Peyer's patch (tissue), 4 donors: Measurements from ENCODE around the gene MTIF3. TPM values are rescaled to one million over a fixed set of nuclear protein-coding genes. Genes with fewer than 3 reads are reported as not detected.

Source experiments
- DNase-seq, 3 donors: peaks; one replicate each; pipeline ENCODE4 v3.0.0-alpha.2; 2017 to 2019
- H3K27ac ChIP-seq, 4 donors: fragments of 200-600 bp; sonication (generic); one replicate each; pipeline ENCODE4 v1.5.1; 2016 to 2019
- H3K27me3 ChIP-seq, 2 donors: fragments of 200-600 bp; sonication (generic); one replicate each; pipeline ENCODE4 v1.5.1; 2019
- H3K36me3 ChIP-seq, 3 donors: fragments of 200-600 bp; sonication (generic); one replicate each; pipeline ENCODE4 v1.5.1; 2016 to 2019
- H3K4me1 ChIP-seq, 4 donors: fragments of 200-600 bp; sonication (generic); one replicate each; pipeline ENCODE4 v1.5.1; 2016 to 2019
- H3K4me3 ChIP-seq, 4 donors: fragments of 200-600 bp; sonication (generic); 1 replicate in 3 of 4; 2 replicates in 1 of 4; pipeline ENCODE4 v1.5.1; 2016 to 2019; ENCODE audit warnings: mild to moderate bottlenecking in 1 of 4
- H3K9me3 ChIP-seq, 4 donors: fragments of 200-600 bp; sonication (generic); one replicate each; pipeline ENCODE4 v1.5.1; 2016 to 2019; ENCODE audit warnings: mild to moderate bottlenecking in 1 of 4
- CTCF ChIP-seq, 6 experiments: fragments of 450-650 bp in 4 of 6; fragments of 200-600 bp in 2 of 6; sonication (generic) in 1 of 6; IDR thresholded peaks; one replicate each; pipeline ENCODE4 v1.5.1; 2017 to 2019; ENCODE audit warnings: antibody characterized with exemption in 6 of 6, mild to moderate bottlenecking in 3 of 6, moderate library complexity in 1 of 6
- POLR2A ChIP-seq, 2 donors: fragments of 450-650 bp; IDR thresholded peaks; one replicate each; pipeline ENCODE4 v1.5.1; 2017; ENCODE audit warnings: antibody characterized with exemption in 2 of 2, mild to moderate bottlenecking in 2 of 2, moderate library complexity in 2 of 2
- total RNA-seq, 4 donors: library from RNA; depleted of rRNA; stranded (reverse); fragments of >200 nt; gene quantifications; one replicate each; pipeline ENCODE4 v1.1.0, GENCODE V29; 2016

Gene MTIF3
- total RNA-seq, 4 donors from 2014 or later: 78.6 to 150 (median 86.4) TPM

GRCh38 chr13:27427641-27428040 lies 22.7 kb downstream of the MTIF3 start:
- TF ChIP-seq POLR2A (IDR thresholded peaks at IDR 0.05): no peak
- Histone ChIP-seq H3K4me3 (peak overlapping the region in 1 of 4 donors; percentile 8), H3K27me3 (no peaks in the 10 kb centered on the region), H3K27ac (peak overlapping the region; percentile 82 to 94 (median 84)), H3K4me1 (peaks cover 0 to 28% (median 3%) of the 10 kb centered on the region in 4 donors), H3K36me3 (peaks cover 0 to 41% (median 0%) of the 10 kb centered on the region in 3 donors), H3K9me3 (no peaks in the 10 kb centered on the region)
- no peak for DNase-seq

- Histone ChIP-seq H3K27me3 (no peaks in the 10 kb centered on the region), H3K4me3 (peak overlapping the region; percentile 41 to 80 (median 68))
These were observed 24.3 kb downstream of the MTIF3 start for GRCh38 chr13:27425918-27426630.

GRCh38 chr13:27425158-27425917 lies 25.0 kb downstream of the MTIF3 start:
- DNase-seq: no peak
- peaks cover 0 to 28% (median 3%) of the 10 kb centered on the region in 4 donors for H3K4me1 ChIP-seq
- TF ChIP-seq POLR2A (IDR thresholded peaks at IDR 0.05) (no peak), CTCF (IDR thresholded peaks at IDR 0.05) (no peak)
- peak overlapping the region; percentile 82 to 94 (median 84) for H3K27ac ChIP-seq
- H3K27me3 ChIP-seq: no peaks in the 10 kb centered on the region
- no peaks in the 10 kb centered on the region for H3K9me3 ChIP-seq
- H3K4me3 ChIP-seq: peak overlapping the region; percentile 41 to 80 (median 68)
- H3K36me3 ChIP-seq: peaks cover 0 to 18% (median 0%) of the 10 kb centered on the region in 3 donors

More at GRCh38 chr13:27425918-27426630, 24.3 kb downstream of the MTIF3 start:
- Histone ChIP-seq H3K4me1 (peaks cover 0 to 28% (median 3%) of the 10 kb centered on the region in 4 donors), H3K9me3 (no peaks in the 10 kb centered on the region), H3K36me3 (peaks cover 0 to 25% (median 0%) of the 10 kb centered on the region in 3 donors), H3K27ac (peak overlapping the region; percentile 82 to 94 (median 84))
- TF ChIP-seq CTCF (IDR thresholded peaks at IDR 0.05) (peak in 5 of 6 experiments; percentile 43 to 73 (median 62)), POLR2A (IDR thresholded peaks at IDR 0.05) (peak in 1 of 2 donors; percentile 46)
- peak; percentile 82 to 95 (median 90) for DNase-seq

- no peaks in the 10 kb centered on the region for H3K27me3 ChIP-seq
- H3K4me3 ChIP-seq: peak within 1 kb of the TSS; percentile 41 to 80 (median 68)
- H3K9me3 ChIP-seq: no peaks in the 10 kb centered on the region
- peaks cover 0 to 28% (median 3%) of the 10 kb centered on the region in 4 donors for H3K4me1 ChIP-seq
- TF ChIP-seq CTCF (IDR thresholded peaks at IDR 0.05) (no peak), POLR2A (IDR thresholded peaks at IDR 0.05) (peak; percentile 81 to 86)
- peak; percentile 78 to 93 (median 91) for DNase-seq
- peaks cover 0 to 10% (median 0%) of the 10 kb centered on the region in 3 donors for H3K36me3 ChIP-seq
- peak within 1 kb of the TSS; percentile 82 to 94 (median 84) for H3K27ac ChIP-seq
These were observed 25.9 kb downstream of the MTIF3 start, which contains the start of gene GTF3A for GRCh38 chr13:27424246-27425157. TSS of gene GTF3A (plus strand) at chr13:27424619.

- H3K9me3 ChIP-seq: no peaks in the 10 kb centered on the region
- peaks cover 0 to 3% (median 0%) of the 10 kb centered on the region in 3 donors for H3K36me3 ChIP-seq
- DNase-seq: no peak
- TF ChIP-seq CTCF (IDR thresholded peaks at IDR 0.05) (no peak), POLR2A (IDR thresholded peaks at IDR 0.05) (no peak)
- H3K4me3 ChIP-seq: no peak overlapping the region
- peaks cover 0 to 28% (median 3%) of the 10 kb centered on the region in 4 donors for H3K4me1 ChIP-seq
- H3K27ac ChIP-seq: no peak overlapping the region
- H3K27me3 ChIP-seq: no peaks in the 10 kb centered on the region
These were observed 27.0 kb downstream of the MTIF3 start for GRCh38 chr13:27423333-27423732.
